GM12878 (cell line): ENCODE data around the gene TM9SF2. TPM values are rescaled to one million over a fixed set of nuclear protein-coding genes. Genes with fewer than 3 reads are reported as not detected.

Experiments
- BCLAF1 ChIP-seq: fragments of 450-650 bp; IDR thresholded peaks from 2 replicates; pipeline ENCODE4 v1.6.1; 2017; ENCODE audit warnings: antibody characterized with exemption, mild to moderate bottlenecking, moderate library complexity
- MTA2 ChIP-seq: fragments of 450-650 bp; IDR thresholded peaks from 2 replicates; pipeline ENCODE4 v1.6.1; 2016; ENCODE audit warnings: low read depth, mild to moderate bottlenecking, moderate library complexity
- PRDM15 ChIP-seq: fragments of 450-650 bp; formaldehyde crosslinking; IDR thresholded peaks from 2 replicates; pipeline ENCODE4 v1.4.0; 2020; ENCODE audit warnings: mild to moderate bottlenecking, moderate library complexity
- polyA plus RNA-seq, 11 experiments: library from polyadenylated mRNA; depleted of rRNA in 4 of 11; unstranded in 6 of 11; stranded (reverse) in 5 of 11; fragments of >200 nt; fragmentation: Nextera tagmentation in 4 of 11; fragmentation: Illumina TruSeq in 1 of 11; extraction: Ambion mirVana in 4 of 11; extraction: Trizol in 1 of 11; gene quantifications; 1 replicate in 1 of 11; 2 replicates in 10 of 11; pipeline versions ENCODE4 v1.2.1 to v1.2.3, GENCODE V29; 2011 to 2016; ENCODE audit warnings: inconsistent platforms in 2 of 11, missing spikeins in 2 of 11, low read depth in 1 of 11
- total RNA-seq, 4 experiments: library from RNA; depleted of rRNA in 3 of 4; stranded (reverse); fragments of >200 nt in 3 of 4; fragmentation: Illumina TruSeq in 1 of 4; extraction: Trizol in 1 of 4; gene quantifications; 2 replicates each; pipeline versions ENCODE4 v1.2.1 to v1.2.3, GENCODE V29; 2013 to 2021

Gene TM9SF2
- total and polyA plus RNA-seq, 10 of the 15 experiments (the other 5 are each of a cell fraction or from before 2014, with no cell fraction given) = 34.6 to 128 (median 79.2) TPM

- no peak for TF ChIP-seq PRDM15 (CRISPR knock-in tag)
- TF ChIP-seq MTA2 = no peak
- TF ChIP-seq BCLAF1 = no peak
These were observed 4.8 kb upstream of the TM9SF2 start (continued) for GRCh38 chr13:99496184-99497142.
